ENCODE results near the gene EXOC8.

The EXOC8 gene

DNA sequence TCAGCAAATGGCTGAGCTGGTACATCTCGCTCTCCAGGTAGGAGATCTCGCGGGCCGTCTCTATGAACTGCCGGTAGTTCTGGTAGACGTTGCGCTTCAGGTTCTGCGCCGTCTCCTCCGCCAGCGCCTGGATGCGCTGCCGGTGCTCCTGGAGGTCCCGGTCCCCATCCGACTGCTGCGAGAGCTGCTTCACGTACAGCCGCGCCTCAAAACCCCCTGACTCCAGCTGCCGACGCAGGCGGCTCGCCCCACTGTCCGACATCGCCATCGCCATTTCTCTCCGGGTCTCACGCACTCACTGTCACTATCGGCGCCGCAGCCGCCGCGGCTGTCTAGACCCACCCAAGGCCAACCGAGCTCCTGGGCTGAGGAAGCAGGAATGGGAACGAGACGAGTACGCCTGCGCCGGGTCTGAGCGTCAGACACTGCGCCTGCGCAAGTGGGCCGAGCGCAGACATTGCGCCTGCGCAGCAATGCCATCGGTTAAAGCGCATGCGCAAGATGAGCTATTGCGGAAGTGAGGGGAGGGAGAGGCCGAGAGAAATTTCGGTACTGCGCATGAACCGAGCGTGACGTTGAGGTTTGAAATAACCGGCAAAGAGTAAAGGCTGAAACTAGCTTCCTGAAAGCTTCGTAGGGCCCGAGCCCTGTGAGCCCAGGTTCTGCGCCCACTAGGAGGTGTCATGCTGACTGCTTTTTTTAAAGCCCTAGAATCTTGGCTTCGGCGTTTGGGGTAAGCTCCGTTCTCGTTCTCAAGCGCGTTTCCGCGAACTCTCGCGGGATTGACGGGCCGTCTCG lies at the start of gene EXOC8:
Gene EXOC8 (minus strand): TSS at position 381 of the 798 bp plus-strand sequence. CDS start 107 bp downstream, at position 274.
- peak; percentile 97 for DNase-seq (ENCODE audit: low read depth)

DNA sequence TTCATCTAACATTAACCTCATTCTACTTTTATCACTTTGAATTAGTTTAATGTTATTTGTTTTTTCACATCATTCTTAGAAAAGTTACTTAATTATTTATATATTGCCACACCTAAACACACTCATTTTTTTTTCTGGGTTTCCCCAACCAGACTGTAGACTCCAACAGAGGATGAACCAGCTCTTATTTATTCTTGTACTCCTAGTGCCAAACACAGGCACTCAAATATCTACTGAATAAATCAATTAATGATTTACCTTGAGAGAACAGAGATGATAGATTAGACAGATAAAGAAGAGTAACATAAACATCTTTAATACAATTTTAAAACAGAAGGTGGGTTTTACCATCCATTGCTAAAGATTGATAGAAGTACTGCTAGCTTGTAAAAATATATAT lies 48.8 kb upstream of the EXOC8 start:
- DNase-seq (ENCODE audit: low read depth), result no peak

GRCh38 chr1:231385416-231385748 lies 47.7 kb upstream of the EXOC8 start:
- no peak for DNase-seq (ENCODE audit: low read depth)

DNA sequence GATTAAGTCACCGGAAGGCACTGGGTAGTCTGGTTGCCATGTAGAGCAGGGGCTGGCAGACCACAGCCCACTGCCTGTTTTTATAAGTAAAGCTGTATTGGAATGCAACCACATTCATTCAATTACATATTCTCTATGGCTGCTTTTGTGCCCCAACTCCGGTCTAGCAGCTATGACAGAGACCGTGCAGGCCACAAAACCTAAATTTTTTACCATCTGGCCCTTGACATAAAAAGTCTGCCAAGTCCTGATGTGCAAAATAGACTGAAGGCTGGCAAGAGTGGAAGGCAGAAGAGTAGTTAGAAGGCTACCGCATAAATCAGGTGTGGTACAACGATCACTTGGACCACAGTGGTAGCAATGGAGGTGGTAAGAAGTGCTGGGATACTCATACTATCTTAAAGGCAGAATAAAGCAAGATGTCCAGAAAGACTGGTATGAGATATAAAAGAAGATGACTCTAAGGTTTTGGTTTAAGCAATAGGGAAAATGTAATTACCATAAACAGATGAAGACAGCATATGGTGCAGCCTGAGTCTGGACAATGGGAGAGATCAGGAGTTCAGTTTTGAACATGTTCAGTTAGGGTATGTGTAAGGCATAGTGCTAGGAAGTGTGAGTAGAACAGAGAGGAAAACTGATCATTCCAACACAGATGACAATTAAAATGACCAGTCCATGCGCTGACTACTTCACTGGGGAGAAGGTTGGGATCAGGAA lies 47.2 kb upstream of the EXOC8 start:
- no peak for DNase-seq (ENCODE audit: low read depth)

GRCh38 chr1:231383159-231383860 lies 45.7 kb upstream of the EXOC8 start:
- no peak for DNase-seq (ENCODE audit: low read depth)

- DNase-seq (ENCODE audit: low read depth), result no peak
Observed at GRCh38 chr1:231382426-231382825, 44.8 kb upstream of the EXOC8 start.

- DNase-seq (ENCODE audit: low read depth), result no peak
Observed at GRCh38 chr1:231381729-231382128, 44.1 kb upstream of the EXOC8 start.

GRCh38 chr1:231376875-231377549 lies 39.4 kb upstream of the EXOC8 start:
- DNase-seq (ENCODE audit: low read depth), result no peak

DNA sequence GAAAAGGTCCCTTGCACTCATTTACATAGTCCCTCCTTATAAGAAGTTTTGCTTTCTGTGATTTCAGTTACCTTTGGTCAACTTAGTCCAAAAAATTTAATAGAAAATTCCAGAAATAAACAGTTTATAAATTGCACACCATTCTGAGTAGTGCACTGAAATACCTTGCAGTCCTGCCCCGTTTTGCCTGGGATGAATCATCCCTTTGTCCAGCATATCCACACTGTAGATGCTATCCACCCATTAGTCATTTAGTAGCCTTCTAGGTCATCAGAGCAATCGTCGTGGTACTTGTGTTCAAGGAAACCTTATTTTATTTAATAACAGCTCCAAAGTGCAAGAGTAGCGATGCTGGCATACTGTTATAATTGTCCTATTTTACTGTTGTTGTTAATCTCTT lies 38.4 kb upstream of the EXOC8 start:
- DNase-seq (ENCODE audit: low read depth), result no peak

DNA sequence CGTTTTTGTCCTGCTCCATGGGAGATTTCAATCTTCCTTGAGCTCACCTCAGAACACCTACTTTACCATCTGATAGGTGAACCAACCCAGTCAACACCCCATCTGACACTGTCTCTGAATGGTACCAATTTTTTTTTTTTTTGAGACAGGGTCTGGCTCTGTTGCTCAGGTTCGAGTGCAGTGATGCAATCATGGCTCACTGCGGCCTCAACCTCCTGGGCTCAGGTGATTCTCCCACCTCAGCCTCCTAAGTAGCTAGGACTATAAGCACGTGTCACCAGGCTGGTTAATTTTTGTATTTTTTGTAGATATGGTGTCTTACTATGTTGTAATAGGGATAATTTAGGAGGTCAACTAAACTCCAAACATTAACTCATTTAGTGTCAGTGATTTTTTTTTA lies 36.7 kb upstream of the EXOC8 start:
- no peak for DNase-seq (ENCODE audit: low read depth)

GRCh38 chr1:231372501-231372900 lies 34.8 kb upstream of the EXOC8 start:
- no peak for DNase-seq (ENCODE audit: low read depth)

GRCh38 chr1:231369282-231369681 lies 31.6 kb upstream of the EXOC8 start:
- no peak for DNase-seq (ENCODE audit: low read depth)

DNA sequence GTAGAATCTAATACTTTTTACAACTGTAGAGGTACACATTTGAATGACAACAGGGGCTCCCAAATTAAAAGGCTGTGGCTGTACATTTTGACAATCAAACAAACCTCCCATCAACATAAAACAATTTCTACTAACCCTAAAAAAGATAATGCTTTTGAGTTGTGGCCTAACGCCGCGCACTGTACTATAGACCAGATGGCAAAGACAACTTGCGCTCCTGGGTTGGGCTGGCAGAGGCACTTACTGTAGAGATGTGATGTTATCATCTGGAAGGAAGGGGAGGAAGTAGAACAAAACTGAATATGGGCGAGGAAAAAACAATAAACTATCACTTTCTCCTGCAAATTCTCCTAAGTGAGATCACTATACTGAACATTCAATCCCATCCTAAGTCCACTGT lies 26.5 kb upstream of the EXOC8 start:
- no peak for DNase-seq (ENCODE audit: low read depth)

DNA sequence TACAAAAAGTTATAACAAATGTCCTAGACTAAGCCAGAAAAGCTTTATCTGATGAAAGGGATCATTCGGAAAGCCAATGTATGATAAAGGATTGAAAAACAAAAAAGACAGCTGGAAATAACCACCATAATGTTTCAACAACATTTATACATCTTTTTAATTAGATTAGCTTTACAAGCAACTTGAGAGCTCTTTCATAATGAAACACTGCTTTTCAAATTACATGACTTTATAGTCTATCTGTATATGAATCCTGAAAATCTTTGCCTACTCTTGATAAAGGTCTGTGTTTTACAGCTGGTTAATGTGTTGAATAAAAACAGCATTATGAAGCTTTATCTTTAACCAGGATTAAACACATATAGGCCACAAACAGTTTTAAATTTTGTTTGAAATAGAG lies 26.0 kb upstream of the EXOC8 start:
- no peak for DNase-seq (ENCODE audit: low read depth)

DNA sequence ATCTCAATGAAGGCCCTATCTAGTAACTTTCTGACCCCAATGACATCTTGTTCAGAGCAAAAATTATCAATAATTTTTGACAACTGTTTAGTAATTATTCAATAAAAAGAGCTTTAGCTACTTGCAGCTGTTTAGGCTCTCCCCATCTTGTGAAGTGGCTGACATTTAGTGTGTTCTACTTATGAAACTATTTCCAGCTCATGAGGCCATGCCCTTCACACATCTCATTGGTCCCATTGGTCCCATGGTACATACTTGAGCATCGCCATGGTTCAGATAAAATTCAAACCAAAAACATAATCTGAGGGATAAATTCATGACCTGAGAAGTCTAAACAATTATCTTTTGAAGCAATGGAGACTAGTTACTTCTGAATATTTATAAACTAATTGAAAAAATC lies 24.7 kb upstream of the EXOC8 start:
- no peak for DNase-seq (ENCODE audit: low read depth)

GRCh38 chr1:231359113-231359512 lies 21.5 kb upstream of the EXOC8 start:
- DNase-seq (ENCODE audit: low read depth), result peak; percentile 77

DNA sequence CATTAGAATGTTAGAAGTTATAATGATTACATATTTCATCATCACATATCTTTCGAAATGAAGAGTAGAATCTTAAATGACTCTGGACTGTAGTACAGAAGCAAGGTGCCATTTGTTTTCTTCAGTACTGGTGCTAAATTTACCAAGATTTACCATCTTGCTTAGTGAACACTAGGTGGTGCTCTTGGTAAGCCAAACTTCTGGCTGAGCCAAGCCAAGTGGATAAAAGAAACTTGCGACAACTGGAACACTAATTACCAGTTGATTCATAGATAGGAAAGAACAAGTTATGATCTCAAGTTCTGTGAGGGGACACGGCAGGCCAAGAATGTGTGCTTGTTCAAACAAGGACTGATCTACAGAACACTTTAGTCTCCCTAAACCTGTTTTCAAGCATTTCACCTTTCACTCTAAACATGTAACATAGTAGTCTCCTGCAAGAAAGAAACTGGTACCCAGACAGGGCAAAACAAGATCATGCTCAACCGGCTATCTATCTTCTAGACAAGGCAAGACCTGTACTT lies 20.2 kb upstream of the EXOC8 start:
- peak; percentile 63 for DNase-seq (ENCODE audit: low read depth)

DNA sequence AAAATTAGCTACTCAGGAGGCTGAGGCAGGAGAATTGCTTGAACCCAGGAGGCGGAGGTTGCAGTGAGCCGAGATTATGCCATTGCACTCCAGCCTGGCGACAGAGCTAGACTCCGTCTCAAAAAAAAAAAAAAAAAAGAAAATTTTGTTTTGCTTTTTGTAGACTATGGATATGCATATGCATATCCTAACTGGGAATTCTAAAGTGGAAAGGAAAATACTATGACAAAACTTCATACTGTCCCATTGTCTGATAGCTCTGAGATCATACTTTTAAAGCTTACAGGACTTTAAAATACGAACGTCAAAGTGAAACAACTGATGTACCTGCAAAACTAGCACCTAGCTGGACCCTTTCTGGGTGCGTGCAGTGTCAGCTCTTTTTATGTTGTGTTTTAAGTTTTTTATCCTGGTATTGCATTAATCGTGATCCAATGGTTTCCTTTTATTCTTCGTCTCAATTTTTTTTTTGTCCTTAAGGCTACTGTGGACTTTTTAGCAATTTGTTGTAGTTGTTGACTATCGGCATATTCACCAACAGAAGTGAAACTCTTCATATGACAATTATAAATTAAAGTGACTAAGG lies 19.6 kb upstream of the EXOC8 start:
- DNase-seq (ENCODE audit: low read depth), result no peak

- no peak for DNase-seq (ENCODE audit: low read depth)
Observed at GRCh38 chr1:231355171-231355570, 17.5 kb upstream of the EXOC8 start.

DNA sequence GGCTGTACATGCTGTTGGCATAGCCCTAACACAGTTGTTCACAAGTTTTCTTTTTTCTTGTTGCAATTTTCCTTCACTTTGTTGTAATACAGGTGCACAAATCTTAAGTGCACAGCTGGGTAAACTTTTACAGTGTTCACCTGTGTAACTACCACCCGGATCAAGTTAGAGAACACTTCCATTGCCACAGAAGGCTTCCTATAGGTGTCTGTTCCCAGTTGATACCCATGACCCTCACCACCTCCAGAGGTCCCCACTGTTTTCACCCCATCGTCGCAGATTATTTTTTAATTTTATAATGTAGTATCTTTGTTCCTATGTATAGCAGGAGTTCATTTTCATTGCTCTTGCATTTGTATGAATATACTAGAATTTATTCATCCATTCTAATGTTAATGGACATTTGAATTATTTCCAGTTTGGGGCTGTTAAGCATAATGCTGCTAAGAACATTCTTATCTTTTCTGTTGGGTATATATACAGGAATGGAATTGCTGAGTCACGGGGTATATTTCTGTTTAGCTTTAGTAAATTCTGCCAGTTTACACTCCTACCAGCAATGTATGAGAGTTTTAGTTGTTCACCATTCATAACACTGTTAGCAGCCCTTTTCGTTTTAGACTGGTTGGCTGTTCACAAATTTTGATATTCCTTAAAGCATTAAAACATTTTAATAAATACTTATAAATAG lies 16.8 kb upstream of the EXOC8 start:
- no peak for DNase-seq (ENCODE audit: low read depth)

DNA sequence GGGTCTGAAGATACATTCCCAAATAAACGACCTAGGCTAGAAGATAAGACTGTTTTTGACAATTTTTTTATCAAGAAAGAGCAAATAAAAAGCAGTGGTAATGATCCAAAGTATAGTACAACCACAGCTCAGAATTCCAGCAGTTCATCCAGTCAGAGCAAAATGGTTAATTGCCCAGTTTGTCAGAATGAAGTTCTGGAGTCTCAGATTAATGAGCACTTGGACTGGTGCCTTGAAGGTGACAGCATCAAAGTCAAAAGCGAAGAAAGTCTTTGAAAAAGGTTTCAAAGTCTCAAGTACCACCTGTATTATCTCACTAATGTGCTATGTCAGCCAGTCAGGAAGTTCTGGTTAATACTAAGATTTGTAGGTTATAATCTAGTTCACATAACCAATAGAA lies 15.4 kb upstream of the EXOC8 start:
- DNase-seq (ENCODE audit: low read depth), result no peak

Measured in fibroblast of the conjunctiva (primary cell).